GM10248 (cell line): Measurements from ENCODE around the gene SH3TC1.

Experiments
- CTCF ChIA-PET: fragments of 300-600 bp; sonication (Branson Sonifier 250); formaldehyde crosslinking; extraction: SDS; loops from one replicate; lab custom pipeline; 2021; ENCODE audit warnings: antibody characterized with exemption; lab: Yijun Ruan, JAX
- POLR2A ChIA-PET: fragments of 350-650 bp; sonication (Branson Sonifier 250); formaldehyde crosslinking; extraction: SDS; loops from one replicate; lab custom pipeline; 2020; ENCODE audit warnings: antibody characterized with exemption; lab: Yijun Ruan, JAX
- DNase-seq: peaks from one replicate; pipeline ENCODE4 v3.0.0; 2012; ENCODE audit errors: extremely low spot score
- TF ChIP-seq, protein P1 (sequence below): IDR thresholded peaks from 2 replicates; pipeline ENCODE4 v1.5.1; 2012; ENCODE audit warnings: mild to moderate bottlenecking, low read depth; ENCODE audit errors: extremely low read depth, missing control alignments, control extremely low read depth

The SH3TC1 gene

DNA sequence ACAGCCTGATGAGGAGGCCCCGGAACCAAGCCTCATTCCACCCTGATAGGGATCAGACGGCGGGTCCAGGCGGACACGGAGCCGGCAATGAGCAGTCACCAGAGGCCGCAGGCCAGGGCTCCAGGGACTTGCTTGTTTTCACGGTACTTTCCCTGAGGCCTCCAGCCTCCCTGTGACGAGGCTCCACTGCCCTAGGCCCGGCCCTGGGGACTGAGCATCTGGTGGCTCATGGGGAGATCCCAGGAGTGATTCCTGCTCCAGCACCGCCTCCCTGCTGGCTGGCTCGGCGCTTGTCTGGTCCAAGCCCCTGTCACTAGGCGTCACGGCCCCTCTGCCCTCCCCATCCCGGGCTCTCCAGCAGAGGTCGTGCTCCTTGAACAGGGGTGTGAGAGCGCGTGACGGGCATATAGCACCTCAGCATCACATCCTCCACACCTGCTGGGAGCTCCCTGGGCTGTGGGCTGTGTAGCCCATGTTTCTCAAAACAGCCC, 84.6 kb downstream of the SH3TC1 start:
- ChIA-PET CTCF (interaction anchor here (1.9 kb wide), 1 partner anchor 17 kb away, joined by 5 read pairs; no protein-coding TSS in a partner anchor), POLR2A (no interaction called here)
- TF ChIP-seq, protein P1, sequence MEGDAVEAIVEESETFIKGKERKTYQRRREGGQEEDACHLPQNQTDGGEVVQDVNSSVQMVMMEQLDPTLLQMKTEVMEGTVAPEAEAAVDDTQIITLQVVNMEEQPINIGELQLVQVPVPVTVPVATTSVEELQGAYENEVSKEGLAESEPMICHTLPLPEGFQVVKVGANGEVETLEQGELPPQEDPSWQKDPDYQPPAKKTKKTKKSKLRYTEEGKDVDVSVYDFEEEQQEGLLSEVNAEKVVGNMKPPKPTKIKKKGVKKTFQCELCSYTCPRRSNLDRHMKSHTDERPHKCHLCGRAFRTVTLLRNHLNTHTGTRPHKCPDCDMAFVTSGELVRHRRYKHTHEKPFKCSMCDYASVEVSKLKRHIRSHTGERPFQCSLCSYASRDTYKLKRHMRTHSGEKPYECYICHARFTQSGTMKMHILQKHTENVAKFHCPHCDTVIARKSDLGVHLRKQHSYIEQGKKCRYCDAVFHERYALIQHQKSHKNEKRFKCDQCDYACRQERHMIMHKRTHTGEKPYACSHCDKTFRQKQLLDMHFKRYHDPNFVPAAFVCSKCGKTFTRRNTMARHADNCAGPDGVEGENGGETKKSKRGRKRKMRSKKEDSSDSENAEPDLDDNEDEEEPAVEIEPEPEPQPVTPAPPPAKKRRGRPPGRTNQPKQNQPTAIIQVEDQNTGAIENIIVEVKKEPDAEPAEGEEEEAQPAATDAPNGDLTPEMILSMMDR = no peak
- DNase-seq = no peak

DNA sequence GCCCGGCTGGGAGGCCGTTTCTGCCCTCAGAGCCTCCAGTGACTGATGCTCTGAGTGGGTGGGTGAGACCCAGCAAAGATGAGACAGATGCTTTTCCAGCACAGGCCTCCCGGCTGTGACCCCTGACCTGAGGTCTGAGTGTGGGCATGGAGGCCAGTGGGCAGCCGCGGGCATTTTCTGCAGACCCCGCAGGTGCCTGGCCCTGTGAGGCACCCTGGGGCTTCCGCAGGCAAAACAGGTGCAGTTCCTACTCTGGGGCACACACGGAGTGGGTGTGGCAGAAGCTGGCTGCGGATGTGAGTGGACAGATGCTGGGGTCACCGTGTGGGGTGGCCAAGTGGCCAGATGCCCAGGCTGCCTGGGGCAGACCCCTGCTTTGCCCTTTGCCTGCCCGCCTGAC, 85.3 kb downstream of the SH3TC1 start:
- CTCF ChIA-PET = interaction anchor here (1.6 kb wide), 1 partner anchor 17 kb away, joined by 5 read pairs; no protein-coding TSS in a partner anchor
- DNase-seq = no peak

DNA sequence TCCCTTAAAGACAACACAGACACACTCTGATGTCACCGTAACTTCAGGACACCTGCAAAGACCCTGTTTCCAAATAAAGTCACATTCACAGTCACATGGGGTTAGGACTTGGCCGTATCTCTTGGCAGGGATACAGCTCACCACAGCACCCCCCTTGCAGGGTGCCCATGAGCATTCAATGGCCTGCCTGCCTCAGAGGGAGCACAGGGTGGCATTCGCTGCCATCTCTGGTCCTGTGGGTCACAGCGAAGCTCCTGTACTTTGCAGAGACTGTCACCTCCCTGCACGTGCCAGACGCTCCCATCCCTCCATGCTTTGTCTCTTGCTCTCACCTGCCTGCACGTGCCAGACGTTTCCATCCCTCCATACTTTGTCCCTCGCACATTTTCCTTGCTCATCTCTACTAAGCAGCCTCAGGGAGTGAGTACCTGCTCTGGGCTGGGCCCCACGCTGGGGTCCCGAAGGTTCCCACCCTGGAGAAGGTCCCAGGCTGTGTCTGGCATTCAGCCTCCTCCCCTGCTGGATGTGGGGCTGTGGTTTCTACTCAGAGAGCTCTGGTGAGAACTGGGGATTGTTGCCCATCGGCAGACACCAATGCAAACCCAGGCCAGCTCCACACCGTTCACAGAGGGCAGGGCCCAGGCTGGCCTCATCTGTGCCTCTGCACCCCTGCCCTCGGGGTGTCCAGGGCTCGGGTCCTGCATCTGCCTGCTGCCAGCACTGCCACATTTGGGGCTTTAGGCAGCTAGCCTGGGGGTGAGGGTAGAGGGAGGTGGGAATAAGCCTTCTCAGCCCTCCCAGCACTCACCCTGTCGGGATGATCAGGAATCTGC, 86.3 kb downstream of the SH3TC1 start:
- no peak for DNase-seq
- ChIA-PET POLR2A (no interaction called here), CTCF (interaction anchor here (1.6 kb wide), 1 partner anchor 18 kb away, joined by 5 read pairs; no protein-coding TSS in a partner anchor)
- TF ChIP-seq, protein P1 = no peak

More for the DNA sequence above, 85.3 kb downstream of the SH3TC1 start:
- POLR2A ChIA-PET = no interaction called here
- TF ChIP-seq, protein P1 = no peak

DNA sequence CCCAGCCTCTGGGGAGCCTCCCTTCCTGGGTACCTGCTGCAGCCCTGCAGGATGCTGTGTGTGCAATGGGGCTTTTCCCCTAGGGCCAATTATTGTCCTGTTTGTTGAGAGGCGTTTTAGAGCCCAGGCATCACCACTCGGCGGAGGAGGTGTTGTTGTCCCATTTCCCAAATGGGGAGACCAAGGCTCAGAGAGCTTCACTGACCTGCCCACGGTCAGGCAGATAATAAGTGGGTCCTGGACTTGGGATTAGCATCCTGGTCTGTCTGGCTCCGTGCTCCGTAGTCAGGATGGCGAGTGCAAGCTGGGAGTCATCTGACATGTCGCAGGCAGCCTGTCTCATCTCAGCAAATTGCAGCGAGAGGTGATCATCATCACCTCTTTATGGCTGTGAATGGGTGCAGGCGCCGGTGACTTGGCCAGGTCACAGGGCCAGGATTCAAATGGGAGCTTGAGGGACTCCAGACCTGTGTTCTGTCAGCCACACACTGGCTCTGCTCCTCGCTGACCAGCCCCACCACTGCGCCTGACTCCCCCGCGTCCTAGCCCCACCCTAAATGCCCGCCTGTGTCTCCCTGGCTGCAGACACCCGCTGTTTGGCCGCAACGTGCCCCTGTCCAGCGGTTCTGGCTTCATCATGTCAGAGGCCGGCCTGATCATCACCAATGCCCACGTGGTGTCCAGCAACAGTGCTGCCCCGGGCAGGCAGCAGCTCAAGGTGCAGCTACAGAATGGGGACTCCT, 87.1 kb downstream of the SH3TC1 start:
- ChIA-PET CTCF (interaction anchor here (1.6 kb wide), 1 partner anchor 19 kb away, joined by 5 read pairs; no protein-coding TSS in a partner anchor), POLR2A (no interaction called here)
- TF ChIP-seq, protein P1 = no peak
- DNase-seq = no peak

DNA sequence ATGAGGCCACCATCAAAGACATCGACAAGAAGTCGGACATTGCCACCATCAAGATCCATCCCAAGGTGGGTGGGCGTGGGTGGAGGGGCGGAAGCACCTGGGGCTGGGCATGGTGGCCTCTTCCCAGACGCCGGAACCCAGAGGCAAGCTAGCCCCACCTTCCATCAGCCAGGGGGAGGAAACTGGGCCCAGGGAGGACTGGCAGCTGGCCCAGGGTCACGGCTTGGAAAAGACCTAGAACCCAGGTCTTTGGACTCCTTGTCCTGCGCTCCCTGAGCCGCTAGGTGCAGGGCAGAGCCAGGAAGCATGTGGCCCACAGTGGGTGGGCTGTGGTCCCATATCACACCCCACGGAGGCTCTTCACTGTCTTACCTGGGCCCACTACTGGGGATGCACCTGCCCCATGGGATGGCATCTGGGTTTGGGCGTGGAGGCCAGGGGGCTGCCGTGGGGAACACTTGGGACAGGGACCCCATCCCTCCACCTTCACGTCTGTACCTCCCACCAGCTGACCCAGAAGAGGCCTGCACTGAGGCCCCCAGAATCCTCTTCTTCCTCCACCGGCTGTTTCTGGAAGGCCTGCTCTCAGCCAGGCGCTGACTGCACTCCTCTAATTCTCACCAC, 87.7 kb downstream of the SH3TC1 start:
- ChIA-PET CTCF (no interaction called here), POLR2A (no interaction called here)
- DNase-seq = no peak
- TF ChIP-seq, protein P1 = no peak
